Stomach (tissue), 9 donors: ENCODE results near the gene MTHFD1. TPM values are rescaled to one million over a fixed set of nuclear protein-coding genes. Genes with fewer than 3 reads are reported as not detected.

Experiments used
- DNase-seq, 2 donors: peaks; one replicate each; pipeline versions ENCODE4 v3.0.0 to v3.0.0-alpha.2; 2013 to 2019
- H3K27ac ChIP-seq, 5 donors: fragments of 200-600 bp in 4 of 5; sonication (generic) in 4 of 5; one replicate each; pipeline ENCODE4 v1.5.1; 2013 to 2019; ENCODE audit warnings: mild to moderate bottlenecking in 1 of 5, moderate library complexity in 1 of 5
- H3K27me3 ChIP-seq, 3 donors: fragments of 200-600 bp; sonication (generic); one replicate each; pipeline ENCODE4 v1.5.1; 2017 to 2019; ENCODE audit warnings: mixed run types in 1 of 3
- H3K36me3 ChIP-seq, 4 donors: fragments of 200-600 bp; sonication (generic); 1 replicate in 3 of 4; 2 replicates in 1 of 4; pipeline ENCODE4 v1.5.1; 2016 to 2019
- H3K4me1 ChIP-seq, 4 donors: fragments of 200-600 bp; sonication (generic); one replicate each; pipeline ENCODE4 v1.5.1; 2016 to 2019
- H3K4me3 ChIP-seq, 4 donors: fragments of 200-600 bp; sonication (generic) in 3 of 4; one replicate each; pipeline ENCODE4 v1.5.1; 2016 to 2019; ENCODE audit warnings: mild to moderate bottlenecking in 1 of 4
- H3K9me3 ChIP-seq, 4 donors: fragments of 200-600 bp; sonication (generic); one replicate each; pipeline ENCODE4 v1.5.1; 2016 to 2019
- EP300 ChIP-seq: sonication (generic); formaldehyde crosslinking; IDR thresholded peaks from one replicate; pipeline ENCODE4 v1.6.1; 2017; ENCODE audit warnings: antibody characterized with exemption
- POLR2A ChIP-seq, 4 donors: fragments of 450-650 bp; IDR thresholded peaks; one replicate each; pipeline ENCODE4 v1.6.1; 2016; ENCODE audit warnings: antibody characterized with exemption in 4 of 4, control low read depth in 2 of 4, mild to moderate bottlenecking in 1 of 4, moderate library complexity in 1 of 4
- POLR2AphosphoS5 ChIP-seq, 3 donors: sonication (generic); formaldehyde crosslinking; IDR thresholded peaks; one replicate each; pipeline ENCODE4 v1.6.1; 2016; ENCODE audit warnings: antibody characterized with exemption in 3 of 3
- WGBS, 5 donors: extraction: QIAGEN DNeasy Blood & Tissue Kit in 3 of 5; methylation state at CpG; one replicate each; pipeline versions ENCODE4 v1.1.5 to v1.1.7; 2013 to 2018; 5-methylcytosine and 5-hydroxymethylcytosine counted together
- intact Hi-C: fragments of 100-400 bp; cut with DNase I; formaldehyde crosslinking; loops from one replicate; pipeline ENCODE4 v1.15.1; 2023; ENCODE audit warnings: low total_unique reads
- polyA plus RNA-seq, 3 donors: library from polyadenylated mRNA; stranded (reverse); fragments of 200-250 nt; gene quantifications; one replicate each; pipeline ENCODE4 v1.2.3, GENCODE V29; 2013
- total RNA-seq, 5 donors: library from RNA; depleted of rRNA; stranded (reverse); fragments of >200 nt; gene quantifications; one replicate each; pipeline versions ENCODE4 v1.1.0 to v1.2.3, GENCODE V29; 2014 to 2016
- TF ChIP-seq, protein P1 (sequence below), 7 experiments: fragments of 450-650 bp in 4 of 7; fragments of 200-600 bp in 3 of 7; sonication (generic) in 3 of 7; IDR thresholded peaks; one replicate each; pipeline ENCODE4 v1.5.1; 2016 to 2019; ENCODE audit warnings: antibody characterized with exemption in 7 of 7, control low read depth in 2 of 7, mild to moderate bottlenecking in 1 of 7
- donor health status: healthy with polysubstance abuse.
- donor health status: Bipolar disorder and iron deficiency.
- donor health status: healthy.

Gene MTHFD1
- total and polyA plus RNA-seq, 8 donors, result 8.4 to 42.0 (median 24.6) TPM

DNA sequence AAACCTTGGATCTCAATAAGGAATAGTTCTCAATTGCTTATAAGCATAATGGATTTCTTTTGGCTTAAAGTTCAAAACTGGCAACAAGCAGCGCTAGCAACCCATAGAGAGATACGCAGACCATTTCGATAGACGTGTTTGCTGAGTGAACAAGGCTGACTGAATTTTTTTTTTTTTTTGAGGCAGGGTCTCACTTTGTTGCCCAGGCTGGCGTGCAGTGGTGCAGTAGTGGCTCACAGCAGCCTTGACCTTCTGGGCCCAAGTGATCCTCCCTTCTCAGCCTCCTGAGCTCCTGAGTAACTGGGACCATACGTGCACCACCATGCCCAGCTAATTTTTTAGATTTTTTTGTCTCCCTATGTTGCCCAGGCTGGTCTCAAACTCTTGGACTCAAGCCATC, 75.7 kb downstream of the MTHFD1 start:
- Histone ChIP-seq H3K36me3 (peaks cover 0 to 13% (median 2%) of the 10 kb centered on the region in 4 donors), H3K27me3 (no peaks in the 10 kb centered on the region), H3K4me1 (peaks cover 3 to 21% (median 19%) of the 10 kb centered on the region in 4 donors), H3K9me3 (no peaks in the 10 kb centered on the region), H3K27ac (no peak overlapping the region), H3K4me3 (no peak overlapping the region)
- intact Hi-C loops, result no loop called here
- no peak for DNase-seq
- 88 to 96% (median 91%) methylated on average over 6 of the region's 6 CpGs for WGBS, 5 donors
- no peak for TF ChIP-seq POLR2A (IDR thresholded peaks at IDR 0.05)
- TF ChIP-seq EP300, result no peak
- TF ChIP-seq, protein P1, sequence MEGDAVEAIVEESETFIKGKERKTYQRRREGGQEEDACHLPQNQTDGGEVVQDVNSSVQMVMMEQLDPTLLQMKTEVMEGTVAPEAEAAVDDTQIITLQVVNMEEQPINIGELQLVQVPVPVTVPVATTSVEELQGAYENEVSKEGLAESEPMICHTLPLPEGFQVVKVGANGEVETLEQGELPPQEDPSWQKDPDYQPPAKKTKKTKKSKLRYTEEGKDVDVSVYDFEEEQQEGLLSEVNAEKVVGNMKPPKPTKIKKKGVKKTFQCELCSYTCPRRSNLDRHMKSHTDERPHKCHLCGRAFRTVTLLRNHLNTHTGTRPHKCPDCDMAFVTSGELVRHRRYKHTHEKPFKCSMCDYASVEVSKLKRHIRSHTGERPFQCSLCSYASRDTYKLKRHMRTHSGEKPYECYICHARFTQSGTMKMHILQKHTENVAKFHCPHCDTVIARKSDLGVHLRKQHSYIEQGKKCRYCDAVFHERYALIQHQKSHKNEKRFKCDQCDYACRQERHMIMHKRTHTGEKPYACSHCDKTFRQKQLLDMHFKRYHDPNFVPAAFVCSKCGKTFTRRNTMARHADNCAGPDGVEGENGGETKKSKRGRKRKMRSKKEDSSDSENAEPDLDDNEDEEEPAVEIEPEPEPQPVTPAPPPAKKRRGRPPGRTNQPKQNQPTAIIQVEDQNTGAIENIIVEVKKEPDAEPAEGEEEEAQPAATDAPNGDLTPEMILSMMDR (IDR thresholded peaks at IDR 0.05), result no peak
- no peak for TF ChIP-seq POLR2AphosphoS5 (IDR thresholded peaks at IDR 0.05)

DNA sequence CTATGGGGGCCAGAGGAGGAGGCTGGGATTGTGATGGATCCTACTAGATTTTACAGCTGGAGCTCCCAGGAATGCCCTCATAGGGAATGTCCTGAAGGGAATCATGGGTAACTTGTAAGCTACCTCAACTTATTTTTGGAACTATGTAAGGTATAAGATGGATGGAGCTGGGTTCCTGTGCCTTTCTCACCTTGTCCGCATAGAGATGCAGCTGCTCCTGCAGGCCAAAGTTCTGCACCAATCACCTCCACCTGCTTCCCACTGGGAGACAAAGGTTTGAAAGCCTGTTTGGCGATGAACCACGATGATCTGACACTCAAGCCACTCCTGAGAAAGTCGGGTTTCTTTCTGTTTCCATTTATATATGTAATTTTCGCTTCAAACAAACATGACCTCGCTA, 76.5 kb downstream of the MTHFD1 start:
- DNase-seq, result no peak

DNA sequence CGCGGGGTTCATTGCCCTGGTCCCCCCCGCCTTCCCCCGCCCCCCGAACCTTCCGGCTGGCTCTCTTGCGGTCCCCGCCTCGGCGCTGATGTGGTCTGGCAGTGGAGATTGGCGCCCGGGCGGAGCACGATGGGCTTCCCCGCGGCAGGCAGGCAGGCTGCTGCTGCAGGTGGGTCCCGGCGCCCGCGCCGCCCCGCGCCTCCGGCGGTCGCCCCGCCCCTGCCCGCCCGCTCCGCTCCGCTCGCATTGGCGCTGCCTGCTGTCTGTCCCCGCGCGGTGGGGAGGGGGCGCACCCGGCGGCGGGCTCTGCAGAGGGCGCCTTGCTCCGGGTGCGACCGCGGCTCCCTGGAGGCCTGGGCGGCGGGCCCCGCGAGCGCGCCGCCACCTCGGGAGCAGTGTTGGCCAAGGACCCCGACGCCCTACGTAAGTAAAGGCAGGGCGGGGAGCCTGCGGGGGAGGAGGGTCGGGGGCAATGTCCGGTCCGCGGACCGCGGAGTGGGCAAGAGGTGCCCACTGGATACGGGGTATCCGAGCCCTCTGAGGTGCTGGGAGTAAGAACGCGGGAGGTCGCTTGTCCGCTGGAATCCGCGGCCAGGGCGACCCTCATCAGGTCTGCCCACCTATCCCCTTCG, 77.2 kb downstream of the MTHFD1 start, which contains the start of gene AKAP5:
Gene AKAP5, plus strand, starts transcription at position 309 of the 632 bp plus-strand sequence. CDS start 2,896 bp downstream, outside the sequence.
- intact Hi-C loops, result no loop called here
- Histone ChIP-seq H3K27ac (peak within 1 kb of the TSS in 4 of 5 donors; percentile 45 to 80 (median 59)), H3K27me3 (no peaks in the 10 kb centered on the region), H3K4me3 (peak within 1 kb of the TSS; percentile 67 to 86 (median 82)), H3K4me1 (peaks cover 3 to 21% (median 19%) of the 10 kb centered on the region in 4 donors), H3K36me3 (peaks cover 0 to 6% (median 0%) of the 10 kb centered on the region in 4 donors), H3K9me3 (no peaks in the 10 kb centered on the region)
- WGBS, 5 donors, result 0 to 3% (median 1%) methylated on average over 15 to 74 of the region's 74 CpGs
- DNase-seq, result peak; percentile 62 to 90
- TF ChIP-seq, protein P1 (IDR thresholded peaks at IDR 0.05), result no peak
- TF ChIP-seq POLR2A (IDR thresholded peaks at IDR 0.05) (no peak), EP300 (no peak), POLR2AphosphoS5 (IDR thresholded peaks at IDR 0.05) (no peak)

More for the DNA sequence above, 76.5 kb downstream of the MTHFD1 start:
- peak overlapping the region in 2 of 5 donors; percentile 63 to 80 for H3K27ac ChIP-seq
- H3K4me3 ChIP-seq, result peak overlapping the region; percentile 67 to 86 (median 82)
- WGBS, 5 donors, result 7 to 17% (median 11%) methylated on average over 6 of the region's 6 CpGs
- intact Hi-C loops, result no loop called here
- peaks cover 3 to 21% (median 19%) of the 10 kb centered on the region in 4 donors for H3K4me1 ChIP-seq
- TF ChIP-seq POLR2AphosphoS5 (IDR thresholded peaks at IDR 0.05) (no peak), EP300 (no peak), POLR2A (IDR thresholded peaks at IDR 0.05) (no peak)
- TF ChIP-seq, protein P1 (IDR thresholded peaks at IDR 0.05), result no peak
- no peaks in the 10 kb centered on the region for H3K27me3 ChIP-seq
- H3K36me3 ChIP-seq, result peaks cover 0 to 12% (median 0%) of the 10 kb centered on the region in 4 donors
- H3K9me3 ChIP-seq, result no peaks in the 10 kb centered on the region

DNA sequence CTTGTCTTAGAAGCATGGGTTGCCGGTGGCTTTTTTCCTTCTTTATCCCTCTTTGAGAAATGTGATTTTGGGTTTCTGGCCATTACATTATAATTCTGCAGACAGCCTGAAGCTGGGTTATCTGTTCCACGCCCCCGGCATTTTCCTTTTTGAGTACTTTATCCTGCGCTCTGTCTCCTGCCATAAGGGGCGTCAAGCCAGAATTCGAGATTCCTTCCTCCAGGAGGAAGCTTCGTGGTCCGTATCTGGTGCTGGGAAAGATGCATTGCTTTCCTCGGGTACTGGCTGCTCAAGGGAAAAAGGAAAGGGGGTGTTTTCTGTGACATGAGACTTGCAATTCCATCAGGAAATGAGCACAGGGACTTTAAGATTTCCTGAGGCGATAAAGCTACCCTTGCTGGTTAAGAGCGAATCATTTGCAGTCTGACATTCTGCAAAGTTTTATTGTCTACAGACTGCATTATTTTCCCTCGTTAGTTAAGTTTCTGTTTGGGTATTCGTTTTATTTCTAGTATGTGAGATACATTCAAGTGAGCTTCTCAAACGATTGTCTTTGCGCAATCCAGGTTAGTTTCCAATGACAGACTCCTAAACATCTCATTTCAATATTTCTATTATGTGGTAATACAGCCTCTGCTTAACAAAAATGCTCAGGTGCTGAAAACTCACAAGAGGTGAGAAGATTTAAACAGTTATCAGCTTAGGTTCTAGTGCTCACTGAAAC, 77.8 kb downstream of the MTHFD1 start:
- H3K27me3 ChIP-seq, result no peaks in the 10 kb centered on the region
- no peaks in the 10 kb centered on the region for H3K36me3 ChIP-seq
- TF ChIP-seq, protein P1 (IDR thresholded peaks at IDR 0.05), result peak in 1 of 7 experiments; percentile 9
- TF ChIP-seq POLR2A (IDR thresholded peaks at IDR 0.05), result no peak
- peak overlapping the region; percentile 67 to 86 (median 82) for H3K4me3 ChIP-seq
- 7 to 10% (median 9%) methylated on average over 15 of the region's 15 CpGs for WGBS, 5 donors
- no peaks in the 10 kb centered on the region for H3K9me3 ChIP-seq
- DNase-seq, result peak in 1 of 2 donors; percentile 73
- H3K27ac ChIP-seq, result peak overlapping the region in 4 of 5 donors; percentile 45 to 80 (median 59)
- intact Hi-C loops, result no loop called here
- H3K4me1 ChIP-seq, result peaks cover 3 to 21% (median 19%) of the 10 kb centered on the region in 4 donors
